Measurements from ENCODE around the gene TBX5. TPM values are rescaled to one million over a fixed set of nuclear protein-coding genes. Genes with fewer than 3 reads are reported as not detected.

TBX5 gene
- total and polyA plus RNA-seq, 2 donors (not counting 1 experiment from before 2014, with no cell fraction given): 16.8 to 19.4 TPM

- Histone ChIP-seq H3K9ac (ENCODE audit: insufficient read depth, low read length) (no peak overlapping the region), H3K27me3 (ENCODE audit: control insufficient read depth, insufficient read depth, low read length) (peaks cover 33% of the 10 kb centered on the region), H3K4me2 (ENCODE audit: extremely low read depth, insufficient read depth, low read length) (no peak overlapping the region), H4K20me1 (ENCODE audit: control insufficient read depth, extremely low read depth, insufficient read depth, low read length) (no peaks in the 10 kb centered on the region), H3K4me3 (replicated peaks in 1 of 4; ENCODE audit: control extremely low read depth in 1 of 4, insufficient read depth in 1 of 4, low read depth in 3 of 4, low read length in 4 of 4) (no peak overlapping the region), H3K4me1 (ENCODE audit: control insufficient read depth, extremely low read depth, insufficient read depth, low read length) (no peaks in the 10 kb centered on the region), H3K9me3 (ENCODE audit: control insufficient read depth, insufficient read depth, low read depth, low read length) (no peaks in the 10 kb centered on the region), H3K79me2 (ENCODE audit: control insufficient read depth, insufficient read depth, low read length) (no peaks in the 10 kb centered on the region), H3K36me3 (ENCODE audit: control insufficient read depth, insufficient read depth, low read length) (no peaks in the 10 kb centered on the region), H3K27ac (ENCODE audit: insufficient read depth, low read length) (no peak overlapping the region), H2AFZ (ENCODE audit: low read length) (no peak overlapping the region)
- no peak for DNase-seq (ENCODE audit: low read depth in 2 of 2)
- no peak for TF ChIP-seq CTCF (conservative IDR thresholded peaks at IDR 0.05 in 1 of 2, IDR thresholded peaks at IDR 0.05 in 1 of 2; ENCODE audit: low read depth in 1 of 2, low read length in 2 of 2)
- TF ChIP-seq EZH2 (IDR thresholded peaks at IDR 0.05; ENCODE audit: low read length, missing control alignments): no peak
Observed at GRCh38 chr12:114450019-114450418, 44.1 kb upstream of the TBX5 start.

- Histone ChIP-seq H3K9me3 (ENCODE audit: control insufficient read depth, insufficient read depth, low read depth, low read length) (no peaks in the 10 kb centered on the region), H3K4me3 (replicated peaks in 1 of 4; ENCODE audit: control extremely low read depth in 1 of 4, insufficient read depth in 1 of 4, low read depth in 3 of 4, low read length in 4 of 4) (no peak overlapping the region), H3K4me1 (ENCODE audit: control insufficient read depth, extremely low read depth, insufficient read depth, low read length) (no peaks in the 10 kb centered on the region), H3K9ac (ENCODE audit: insufficient read depth, low read length) (no peak overlapping the region), H2AFZ (ENCODE audit: low read length) (no peak overlapping the region), H4K20me1 (ENCODE audit: control insufficient read depth, extremely low read depth, insufficient read depth, low read length) (no peaks in the 10 kb centered on the region), H3K27ac (ENCODE audit: insufficient read depth, low read length) (no peak overlapping the region), H3K4me2 (ENCODE audit: extremely low read depth, insufficient read depth, low read length) (no peak overlapping the region), H3K36me3 (ENCODE audit: control insufficient read depth, insufficient read depth, low read length) (no peaks in the 10 kb centered on the region), H3K27me3 (ENCODE audit: control insufficient read depth, insufficient read depth, low read length) (peaks cover 46% of the 10 kb centered on the region), H3K79me2 (ENCODE audit: control insufficient read depth, insufficient read depth, low read length) (no peaks in the 10 kb centered on the region)
- TF ChIP-seq EZH2 (IDR thresholded peaks at IDR 0.05; ENCODE audit: low read length, missing control alignments): no peak
- no peak for DNase-seq (ENCODE audit: low read depth in 2 of 2)
Observed at GRCh38 chr12:114448618-114448933, 42.6 kb upstream of the TBX5 start.

- Histone ChIP-seq H2AFZ (ENCODE audit: low read length) (no peak overlapping the region), H4K20me1 (ENCODE audit: control insufficient read depth, extremely low read depth, insufficient read depth, low read length) (no peaks in the 10 kb centered on the region), H3K27me3 (ENCODE audit: control insufficient read depth, insufficient read depth, low read length) (peaks cover 52% of the 10 kb centered on the region), H3K9me3 (ENCODE audit: control insufficient read depth, insufficient read depth, low read depth, low read length) (no peaks in the 10 kb centered on the region), H3K9ac (ENCODE audit: insufficient read depth, low read length) (no peak overlapping the region), H3K4me3 (replicated peaks in 1 of 4; ENCODE audit: control extremely low read depth in 1 of 4, insufficient read depth in 1 of 4, low read depth in 3 of 4, low read length in 4 of 4) (no peak overlapping the region), H3K4me1 (ENCODE audit: control insufficient read depth, extremely low read depth, insufficient read depth, low read length) (no peaks in the 10 kb centered on the region), H3K79me2 (ENCODE audit: control insufficient read depth, insufficient read depth, low read length) (no peaks in the 10 kb centered on the region), H3K36me3 (ENCODE audit: control insufficient read depth, insufficient read depth, low read length) (no peaks in the 10 kb centered on the region), H3K27ac (ENCODE audit: insufficient read depth, low read length) (no peak overlapping the region), H3K4me2 (ENCODE audit: extremely low read depth, insufficient read depth, low read length) (no peak overlapping the region)
- no peak for DNase-seq (ENCODE audit: low read depth in 2 of 2)
- TF ChIP-seq EZH2 (IDR thresholded peaks at IDR 0.05; ENCODE audit: low read length, missing control alignments) (no peak), CTCF (conservative IDR thresholded peaks at IDR 0.05 in 1 of 2, IDR thresholded peaks at IDR 0.05 in 1 of 2; ENCODE audit: low read depth in 1 of 2, low read length in 2 of 2) (no peak)
Observed at GRCh38 chr12:114447799-114448617, 42.1 kb upstream of the TBX5 start.
